Activated naive CD4-positive, alpha-beta T cell treated with anti-CD3 and anti-CD28 coated beads, Interleukin-2, amount 10 ng/mL, durations not matched to agents 7 days and 5 days (primary cell): ENCODE data around the gene CLIP3.
A peak's percentile ranks its signal among the peaks of the same experiment; 100 is the strongest.
"Not testable (repeated sequence)": the region's sequence is repeated elsewhere in the genome, so short reads cannot be mapped to it uniquely, and the experiment has no call there.

Experiments used
- CTCF ChIA-PET: fragments of 350-600 bp; sonication (Branson Sonifier 250); formaldehyde crosslinking; loops from one replicate; lab custom pipeline; 2021; ENCODE audit warnings: antibody characterized with exemption; lab: Charles Lee
- DNase-seq: peaks from one replicate; pipeline ENCODE4 v3.0.0-alpha.2; 2020
- H3K27ac Mint-ChIP-seq: one replicate; pipeline ENCODE4 v1.8.0; 2021; ENCODE audit warnings: mild to moderate bottlenecking, moderate library complexity, mixed read lengths
- H3K27me3 Mint-ChIP-seq: one replicate; pipeline ENCODE4 v1.8.0; 2021; ENCODE audit warnings: mild to moderate bottlenecking, mixed read lengths
- H3K36me3 Mint-ChIP-seq: one replicate; pipeline ENCODE4 v1.8.0; 2021; ENCODE audit warnings: mixed read lengths
- H3K4me1 Mint-ChIP-seq: one replicate; pipeline ENCODE4 v1.8.0; 2021; ENCODE audit warnings: mixed read lengths
- H3K4me3 Mint-ChIP-seq: one replicate; pipeline ENCODE4 v1.8.0; 2021; ENCODE audit warnings: mild to moderate bottlenecking, moderate library complexity, mixed read lengths
- H3K9me3 Mint-ChIP-seq: one replicate; pipeline ENCODE4 v1.8.0; 2021; ENCODE audit warnings: mixed read lengths

The CLIP3 gene

GRCh38 chr19:35988824-35989223 is 43.8 kb downstream of the CLIP3 start:
- Mint-ChIP-seq H3K4me1 (peaks cover 5% of the 10 kb centered on the region), H3K4me3 (no peak overlapping the region), H3K27me3 (peaks cover 60% of the 10 kb centered on the region), H3K9me3 (peaks cover 3% of the 10 kb centered on the region), H3K27ac (no peak overlapping the region), H3K36me3 (no peaks in the 10 kb centered on the region)
- CTCF ChIA-PET, result no interaction called here
- no peak for DNase-seq

- CTCF ChIA-PET, result no interaction called here
- Mint-ChIP-seq H3K36me3 (no peaks in the 10 kb centered on the region), H3K4me1 (peaks cover 5% of the 10 kb centered on the region), H3K4me3 (no peak overlapping the region), H3K27me3 (peaks cover 70% of the 10 kb centered on the region), H3K9me3 (peaks cover 3% of the 10 kb centered on the region), H3K27ac (no peak overlapping the region)
- DNase-seq, result no peak
Measured at GRCh38 chr19:35987571-35987896, 45.1 kb downstream of the CLIP3 start.

- CTCF ChIA-PET, result no interaction called here
- H3K9me3 Mint-ChIP-seq, result peaks cover 3% of the 10 kb centered on the region
Measured at GRCh38 chr19:35986664-35987570, 45.8 kb downstream of the CLIP3 start.

DNA sequence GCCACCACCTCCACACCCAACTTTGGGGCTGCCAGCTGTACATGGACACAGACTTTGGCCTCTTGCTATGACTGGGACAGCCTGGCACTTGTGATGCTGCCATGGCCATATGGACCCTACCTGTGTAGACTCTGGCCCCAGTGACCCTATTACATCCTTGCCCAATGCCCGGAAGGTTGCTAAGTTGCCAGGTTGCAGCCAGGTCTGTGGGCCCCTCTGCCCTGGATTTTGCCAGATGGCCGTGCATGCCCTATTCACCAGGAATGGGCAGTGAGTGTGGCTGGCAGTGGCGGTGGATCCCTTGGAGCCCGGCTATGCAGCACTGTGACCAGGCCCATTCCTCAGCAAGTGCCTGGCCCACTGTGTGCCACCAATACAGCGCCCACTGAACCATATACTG is 46.6 kb downstream of the CLIP3 start:
- Mint-ChIP-seq H3K36me3 (no peaks in the 10 kb centered on the region), H3K4me3 (peak overlapping the region; percentile 24), H3K9me3 (peaks cover 3% of the 10 kb centered on the region), H3K4me1 (peaks cover 5% of the 10 kb centered on the region), H3K27ac (no peak overlapping the region), H3K27me3 (peaks cover 76% of the 10 kb centered on the region)
- CTCF ChIA-PET, result no interaction called here
- no peak for DNase-seq

More at GRCh38 chr19:35986664-35987570, 45.8 kb downstream of the CLIP3 start:
- peak; percentile 38 for DNase-seq
- H3K27ac Mint-ChIP-seq, result no peak overlapping the region
- no peaks in the 10 kb centered on the region for H3K36me3 Mint-ChIP-seq
- H3K4me1 Mint-ChIP-seq, result peaks cover 5% of the 10 kb centered on the region
- peak overlapping the region; percentile 71 for H3K4me3 Mint-ChIP-seq
- H3K27me3 Mint-ChIP-seq, result peaks cover 72% of the 10 kb centered on the region

GRCh38 chr19:35983177-35983576 is 49.5 kb downstream of the CLIP3 start:
- no peak for DNase-seq
- no peak overlapping the region for H3K4me3 Mint-ChIP-seq
- no peaks in the 10 kb centered on the region for H3K36me3 Mint-ChIP-seq
- peaks cover 62% of the 10 kb centered on the region for H3K27me3 Mint-ChIP-seq
- H3K27ac Mint-ChIP-seq, result no peak overlapping the region
- H3K4me1 Mint-ChIP-seq, result peaks cover 5% of the 10 kb centered on the region
- H3K9me3 Mint-ChIP-seq, result no peaks in the 10 kb centered on the region
- CTCF ChIA-PET, result interaction anchor here (1.1 kb wide), 1 partner anchor 8 kb away, joined by 3 read pairs; no protein-coding TSS in a partner anchor

DNA sequence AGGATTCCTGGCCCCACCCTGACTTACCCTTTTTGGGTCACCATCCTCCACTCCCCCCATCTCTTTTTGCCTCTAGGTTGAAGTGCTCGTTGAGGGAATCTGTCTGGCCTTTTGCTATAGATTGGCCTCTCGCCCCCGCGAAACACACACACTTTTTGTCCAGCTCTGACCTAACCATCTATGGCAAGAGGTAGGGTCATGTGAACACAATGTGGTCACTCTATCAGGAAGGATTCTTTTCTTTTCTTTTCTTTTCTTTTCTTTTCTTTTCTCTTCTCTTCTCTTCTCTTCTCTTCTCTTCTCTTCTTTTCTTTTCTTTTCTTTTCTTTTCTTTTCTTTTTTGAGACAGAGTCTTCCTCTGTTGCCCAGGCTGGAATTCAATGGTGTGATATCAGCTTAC is 51.7 kb downstream of the CLIP3 start:
- CTCF ChIA-PET, H3K4me3 Mint-ChIP-seq, H3K9me3 Mint-ChIP-seq, H3K27ac Mint-ChIP-seq, DNase-seq, H3K36me3 Mint-ChIP-seq, H3K4me1 Mint-ChIP-seq: not testable (repeated sequence)
- H3K27me3 Mint-ChIP-seq, result peaks cover 41% of the 10 kb centered on the region

DNA sequence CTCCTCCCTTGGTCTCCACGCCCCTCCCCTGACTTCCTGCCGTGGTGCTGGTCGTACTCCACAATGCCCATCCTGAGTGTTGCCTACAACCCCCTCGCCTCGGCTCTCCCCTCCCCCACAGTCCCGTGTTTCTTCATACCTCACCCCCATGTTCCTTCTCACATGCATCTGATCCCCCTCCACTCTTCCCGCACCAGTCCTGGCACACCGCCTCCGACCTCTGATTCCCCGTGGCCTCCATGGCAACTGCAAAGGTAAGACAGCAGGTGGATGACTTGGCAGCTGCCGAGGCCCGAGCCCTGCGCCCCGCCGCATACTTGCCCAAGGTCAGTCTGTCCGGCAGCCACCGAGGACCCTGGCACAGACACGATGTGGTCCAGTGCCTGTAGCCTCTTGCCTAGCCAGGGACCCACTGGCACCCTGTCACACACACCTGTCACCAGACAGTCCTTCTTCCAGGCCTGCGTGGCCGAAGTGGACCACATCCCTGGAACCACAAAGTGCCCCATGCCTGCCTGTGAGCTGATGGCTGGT is 53.8 kb downstream of the CLIP3 start:
- no peak overlapping the region for H3K27ac Mint-ChIP-seq
- no peaks in the 10 kb centered on the region for H3K9me3 Mint-ChIP-seq
- no peak for DNase-seq
- no peaks in the 10 kb centered on the region for H3K4me1 Mint-ChIP-seq
- H3K27me3 Mint-ChIP-seq, result peaks cover 34% of the 10 kb centered on the region
- CTCF ChIA-PET, result no interaction called here
- H3K36me3 Mint-ChIP-seq, result no peaks in the 10 kb centered on the region
- H3K4me3 Mint-ChIP-seq, result no peak overlapping the region

DNA sequence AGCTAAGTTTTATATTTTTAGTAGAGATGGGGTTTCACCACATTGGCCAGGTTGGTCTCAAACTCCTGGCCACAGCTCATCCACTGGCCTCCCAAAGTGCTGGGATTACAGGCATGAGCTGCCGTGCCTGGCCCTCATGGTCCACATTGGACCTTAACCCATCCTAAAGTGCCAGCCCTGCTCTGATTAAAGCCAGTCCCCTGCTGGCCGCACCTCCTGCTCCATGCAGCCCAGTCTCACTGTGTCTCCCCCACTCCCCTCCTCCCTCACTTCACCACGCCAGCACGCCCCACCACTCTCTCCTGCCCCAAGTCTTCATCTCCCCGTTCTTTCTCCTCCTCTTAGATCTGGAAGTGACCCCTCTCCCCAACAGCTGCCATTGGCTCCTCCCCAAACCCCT is 54.4 kb downstream of the CLIP3 start:
- Mint-ChIP-seq H3K36me3 (no peaks in the 10 kb centered on the region), H3K9me3 (no peaks in the 10 kb centered on the region), H3K27ac (no peak overlapping the region), H3K4me3 (no peak overlapping the region), H3K4me1 (no peaks in the 10 kb centered on the region), H3K27me3 (peaks cover 32% of the 10 kb centered on the region)
- DNase-seq, result no peak
- CTCF ChIA-PET, result no interaction called here

DNA sequence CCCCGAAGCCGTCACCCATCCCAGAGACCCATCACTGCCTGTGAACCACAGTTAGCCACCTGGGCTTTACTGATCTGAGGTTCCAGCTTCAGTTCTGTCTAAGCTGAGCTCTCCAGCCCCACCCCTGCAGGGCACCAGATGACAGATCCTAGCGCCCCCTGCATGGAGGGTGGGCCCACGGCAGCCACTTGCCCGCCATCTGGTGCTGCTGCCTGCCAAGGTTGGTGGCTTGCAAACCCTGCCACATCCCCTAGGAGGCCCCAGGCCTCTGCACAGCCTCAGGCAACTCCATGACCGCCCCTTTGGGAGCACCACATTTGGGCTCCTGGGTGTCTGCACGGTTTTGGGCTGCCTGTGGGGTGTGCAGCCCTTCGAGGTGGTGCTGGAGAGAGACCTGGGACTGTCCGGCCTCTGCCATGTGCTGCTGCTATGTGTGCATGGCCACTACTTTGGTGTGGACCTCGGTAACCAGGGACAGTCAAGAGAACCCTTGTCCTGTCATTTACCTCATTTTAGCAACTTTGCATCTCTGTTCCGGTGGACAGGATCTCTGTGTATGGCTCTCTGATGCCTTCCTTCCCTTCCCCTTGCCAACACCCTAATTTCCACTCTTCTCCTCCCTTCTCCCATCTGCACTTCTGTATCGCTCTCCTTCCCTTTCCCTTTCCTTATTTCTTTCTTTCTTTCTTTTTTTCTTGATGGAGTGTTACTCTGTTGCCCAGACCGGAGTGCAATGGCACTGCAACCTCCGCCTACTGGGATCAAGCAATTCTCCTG is 55.0 kb downstream of the CLIP3 start:
- Mint-ChIP-seq H3K4me3 (no peak overlapping the region), H3K27ac (no peak overlapping the region), H3K27me3 (peaks cover 28% of the 10 kb centered on the region), H3K9me3 (no peaks in the 10 kb centered on the region), H3K4me1 (no peaks in the 10 kb centered on the region), H3K36me3 (no peaks in the 10 kb centered on the region)
- DNase-seq, result peak; percentile 48
- CTCF ChIA-PET, result interaction anchor here (1.5 to 1.6 kb wide), 2 partner anchors 12 to 19 kb away, joined by 4 read pairs; no protein-coding TSS in a partner anchor

GRCh38 chr19:35975608-35976214 is 57.0 kb downstream of the CLIP3 start:
- peak; percentile 59 for DNase-seq
- CTCF ChIA-PET, result interaction anchor here (1.0 to 1.6 kb wide), 2 partner anchors 8 to 17 kb away, joined by 3 to 4 read pairs; no protein-coding TSS in a partner anchor
- no peaks in the 10 kb centered on the region for H3K4me1 Mint-ChIP-seq

DNA sequence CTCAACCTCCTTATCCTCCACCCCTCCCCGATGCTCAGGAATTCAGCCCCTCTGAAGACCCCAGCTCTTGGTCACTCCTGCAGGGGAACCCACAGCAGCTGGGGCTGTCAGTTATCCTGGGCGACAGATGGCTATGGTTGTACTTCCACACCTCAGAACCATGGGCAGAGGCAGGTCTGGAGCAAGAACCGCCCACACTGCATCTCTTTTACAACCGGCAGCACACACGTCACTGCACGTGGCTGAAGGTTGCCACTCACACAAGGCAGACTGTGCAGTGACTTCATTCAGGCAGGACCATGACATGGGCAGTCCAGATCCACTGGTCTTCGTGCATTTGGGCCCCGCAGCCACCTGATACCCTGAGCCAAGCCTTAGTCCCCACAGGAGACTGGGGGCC is 59.2 kb downstream of the CLIP3 start:
- DNase-seq, result no peak
- CTCF ChIA-PET, result interaction anchor here (1.5 kb wide), 1 partner anchor 17 kb away, joined by 3 read pairs; no protein-coding TSS in a partner anchor
- Mint-ChIP-seq H3K27ac (no peak overlapping the region), H3K4me1 (no peaks in the 10 kb centered on the region), H3K27me3 (peaks cover 9% of the 10 kb centered on the region), H3K4me3 (no peak overlapping the region), H3K9me3 (no peaks in the 10 kb centered on the region), H3K36me3 (no peaks in the 10 kb centered on the region)

More at GRCh38 chr19:35975608-35976214, 57.0 kb downstream of the CLIP3 start:
- H3K36me3 Mint-ChIP-seq, result no peaks in the 10 kb centered on the region
- H3K9me3 Mint-ChIP-seq, result no peaks in the 10 kb centered on the region
- no peak overlapping the region for H3K27ac Mint-ChIP-seq
- peaks cover 18% of the 10 kb centered on the region for H3K27me3 Mint-ChIP-seq
- H3K4me3 Mint-ChIP-seq, result no peak overlapping the region

DNA sequence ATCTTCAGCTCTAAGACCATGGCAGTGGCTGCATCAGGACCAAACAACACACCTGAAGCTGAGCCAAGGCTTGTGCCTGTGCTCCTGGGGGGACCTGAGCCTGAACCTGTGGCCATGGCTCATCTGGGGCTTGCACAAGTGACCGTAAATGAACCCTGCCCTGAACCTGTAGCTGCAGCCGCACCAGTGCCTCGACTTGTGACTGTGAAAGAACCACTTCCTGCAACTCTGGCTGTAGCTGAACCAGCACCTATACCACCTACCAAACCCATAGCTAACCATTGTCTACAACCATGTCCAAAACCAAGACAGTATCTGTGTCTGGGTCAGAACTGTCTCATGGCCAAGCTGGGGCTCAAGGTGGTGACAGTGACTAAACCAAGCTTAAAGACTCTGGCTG is 65.9 kb downstream of the CLIP3 start:
- Mint-ChIP-seq H3K9me3 (no peaks in the 10 kb centered on the region), H3K27ac (no peak overlapping the region), H3K4me1 (no peaks in the 10 kb centered on the region), H3K36me3 (no peaks in the 10 kb centered on the region), H3K4me3 (no peak overlapping the region), H3K27me3 (peaks cover 5% of the 10 kb centered on the region)
- CTCF ChIA-PET, result no interaction called here
- DNase-seq, result no peak
